ENCODE measurements around the gene ROBO4.

DNA sequence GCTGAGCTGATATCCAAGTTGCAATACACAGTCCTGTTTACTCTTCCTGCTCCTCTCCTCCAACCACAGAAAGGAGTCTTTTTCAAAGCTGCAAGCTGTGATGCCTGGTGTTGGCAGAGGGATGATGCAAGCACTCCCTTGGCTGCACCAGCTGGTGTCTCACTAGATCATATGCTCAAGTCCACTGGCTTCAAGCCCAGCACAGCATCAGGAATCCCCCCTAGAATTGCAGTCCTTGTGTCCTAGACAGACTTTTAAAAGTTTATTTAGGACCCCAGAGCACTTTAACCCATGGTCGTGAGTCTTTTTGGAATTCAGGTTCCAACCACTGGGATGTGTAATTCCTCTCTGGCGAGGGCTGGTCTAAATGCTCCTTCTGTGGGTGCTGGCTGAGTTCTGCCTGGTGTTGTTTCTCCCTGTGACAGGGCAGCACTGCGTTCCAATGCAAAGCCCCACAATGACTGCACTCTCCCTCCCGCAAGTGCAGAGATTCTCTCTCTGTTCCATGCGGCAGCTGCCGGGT is 19.5 kb upstream of the ROBO4 start:
- TF ChIP-seq, protein P1, sequence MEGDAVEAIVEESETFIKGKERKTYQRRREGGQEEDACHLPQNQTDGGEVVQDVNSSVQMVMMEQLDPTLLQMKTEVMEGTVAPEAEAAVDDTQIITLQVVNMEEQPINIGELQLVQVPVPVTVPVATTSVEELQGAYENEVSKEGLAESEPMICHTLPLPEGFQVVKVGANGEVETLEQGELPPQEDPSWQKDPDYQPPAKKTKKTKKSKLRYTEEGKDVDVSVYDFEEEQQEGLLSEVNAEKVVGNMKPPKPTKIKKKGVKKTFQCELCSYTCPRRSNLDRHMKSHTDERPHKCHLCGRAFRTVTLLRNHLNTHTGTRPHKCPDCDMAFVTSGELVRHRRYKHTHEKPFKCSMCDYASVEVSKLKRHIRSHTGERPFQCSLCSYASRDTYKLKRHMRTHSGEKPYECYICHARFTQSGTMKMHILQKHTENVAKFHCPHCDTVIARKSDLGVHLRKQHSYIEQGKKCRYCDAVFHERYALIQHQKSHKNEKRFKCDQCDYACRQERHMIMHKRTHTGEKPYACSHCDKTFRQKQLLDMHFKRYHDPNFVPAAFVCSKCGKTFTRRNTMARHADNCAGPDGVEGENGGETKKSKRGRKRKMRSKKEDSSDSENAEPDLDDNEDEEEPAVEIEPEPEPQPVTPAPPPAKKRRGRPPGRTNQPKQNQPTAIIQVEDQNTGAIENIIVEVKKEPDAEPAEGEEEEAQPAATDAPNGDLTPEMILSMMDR (IDR thresholded peaks at IDR 0.05; ENCODE audit: insufficient read depth, low read depth, low read length): no peak
- TF ChIP-seq EZH2 (IDR thresholded peaks at IDR 0.05; ENCODE audit: insufficient read depth, low read length): no peak
